Neural progenitor cell (in vitro differentiated cells): ENCODE data around the gene KLHL42. TPM values are rescaled to one million over a fixed set of nuclear protein-coding genes. Genes with fewer than 3 reads are reported as not detected.
"Not testable (repeated sequence)": the region's sequence is repeated elsewhere in the genome, so short reads cannot be mapped to it uniquely, and the experiment has no call there.

Source experiments
- DNase-seq: peaks from one replicate; pipeline ENCODE4 v3.0.0-alpha.2; 2016; ENCODE audit warnings: low spot score
- H2AFZ ChIP-seq: fragments of 200-600 bp; sonication (generic); replicated peaks from 2 replicates; pipeline ENCODE4 v1.6.1; 2016; ENCODE audit warnings: antibody characterized with exemption
- H3F3A ChIP-seq: fragments of 200-600 bp; sonication (generic); 2 replicates; pipeline ENCODE4 v1.6.1; 2016; ENCODE audit warnings: antibody characterized with exemption, low read depth
- H3K27ac ChIP-seq: fragments of 200-600 bp; sonication (generic); 2 replicates; pipeline ENCODE4 v1.5.1; 2016; ENCODE audit warnings: mild to moderate bottlenecking
- H3K27me3 ChIP-seq: fragments of 200-600 bp; sonication (generic); 2 replicates; pipeline ENCODE4 v1.6.1; 2016; ENCODE audit warnings: mild to moderate bottlenecking, moderate library complexity
- H3K36me3 ChIP-seq: fragments of 200-600 bp; sonication (generic); 2 replicates; pipeline ENCODE4 v1.5.1; 2016
- H3K4me1 ChIP-seq: fragments of 200-600 bp; sonication (generic); 2 replicates; pipeline ENCODE4 v1.6.1; 2016; ENCODE audit warnings: mixed run types
- H3K4me2 ChIP-seq: fragments of 200-600 bp; sonication (generic); 2 replicates; pipeline ENCODE4 v1.6.1; 2016
- H3K4me3 ChIP-seq: fragments of 200-600 bp; sonication (generic); 2 replicates; pipeline ENCODE4 v1.5.1; 2016
- H3K79me2 ChIP-seq: fragments of 200-600 bp; sonication (generic); 2 replicates; pipeline ENCODE4 v1.6.1; 2016; ENCODE audit warnings: low read depth
- H3K9ac ChIP-seq: fragments of 200-600 bp; sonication (generic); 2 replicates; pipeline ENCODE4 v1.6.1; 2016
- H3K9me3 ChIP-seq: fragments of 200-600 bp; sonication (generic); 2 replicates; pipeline ENCODE4 v1.5.1; 2016; ENCODE audit warnings: low read depth
- H4K20me1 ChIP-seq: fragments of 200-600 bp; sonication (generic); 2 replicates; pipeline ENCODE4 v1.6.1; 2016; ENCODE audit warnings: low read depth
- H3K27ac Mint-ChIP-seq: 3 replicates; pipeline ENCODE4 v1.8.0; 2021; ENCODE audit warnings: mixed read lengths
- H3K27me3 Mint-ChIP-seq: 2 replicates; pipeline ENCODE4 v1.8.0; 2022; ENCODE audit warnings: low read depth, mild to moderate bottlenecking, inconsistent platforms, moderate library complexity, mixed read lengths; ENCODE audit not compliant: insufficient read depth
- H3K36me3 Mint-ChIP-seq: 3 replicates; pipeline ENCODE4 v1.8.0; 2021; ENCODE audit warnings: mixed read lengths
- H3K4me1 Mint-ChIP-seq: 3 replicates; pipeline ENCODE4 v1.8.0; 2021; ENCODE audit warnings: mixed read lengths
- H3K4me3 Mint-ChIP-seq: 3 replicates; pipeline ENCODE4 v1.8.0; 2021; ENCODE audit warnings: mild to moderate bottlenecking, moderate library complexity, mixed read lengths
- H3K9me3 Mint-ChIP-seq: 3 replicates; pipeline ENCODE4 v1.8.0; 2020; ENCODE audit warnings: mixed read lengths
- CTCF ChIP-seq: fragments of 200-600 bp; sonication (generic); IDR thresholded peaks from 2 replicates; pipeline ENCODE4 v1.5.1; 2017; ENCODE audit warnings: antibody characterized with exemption, mild to moderate bottlenecking
- EZH2 ChIP-seq: fragments of 200-600 bp; sonication (generic); IDR thresholded peaks from 2 replicates; pipeline ENCODE4 v1.6.1; 2017; ENCODE audit warnings: antibody characterized with exemption, mild to moderate bottlenecking, moderate library complexity
- EZH2phosphoT487 ChIP-seq: fragments of 200-600 bp; sonication (generic); IDR thresholded peaks from 2 replicates; pipeline ENCODE4 v1.6.1; 2017; ENCODE audit warnings: antibody characterized with exemption
- total RNA-seq: library from RNA; depleted of rRNA; stranded (reverse); fragments of >200 nt; gene quantifications from 2 replicates; pipeline ENCODE4 v1.2.3, GENCODE V29; 2015; ENCODE audit warnings: low replicate concordance

Gene KLHL42
- total RNA-seq, 1 donor from 2014 or later = 21.6 TPM

GRCh38 chr12:27841392-27841882, 61.4 kb downstream of the KLHL42 start:
- no peak for TF ChIP-seq EZH2phosphoT487
- Mint-ChIP-seq H3K9me3 (peaks cover 2% of the 10 kb centered on the region), H3K27ac (no peak overlapping the region), H3K4me3 (no peak overlapping the region), H3K27me3 (peaks cover 5% of the 10 kb centered on the region), H3K4me1 (peaks cover 8% of the 10 kb centered on the region), H3K36me3 (no peaks in the 10 kb centered on the region)
- Histone ChIP-seq H3K79me2 (no peaks in the 10 kb centered on the region), H3K4me2 (no peak overlapping the region), H3K27me3 (no peaks in the 10 kb centered on the region), H3K9ac (no peak overlapping the region), H3K9me3 (no peaks in the 10 kb centered on the region), H3K4me3 (no peak overlapping the region), H3F3A (no peaks in the 10 kb centered on the region), H3K27ac (no peak overlapping the region), H3K36me3 (no peaks in the 10 kb centered on the region), H4K20me1 (no peaks in the 10 kb centered on the region), H3K4me1 (peaks cover 10% of the 10 kb centered on the region), H2AFZ (no peak overlapping the region)
- no peak for DNase-seq

GRCh38 chr12:27843714-27844245, 63.7 kb downstream of the KLHL42 start:
- Histone ChIP-seq H3K27me3 (no peaks in the 10 kb centered on the region), H2AFZ (no peak overlapping the region), H3K79me2 (no peaks in the 10 kb centered on the region), H3K4me3 (no peak overlapping the region), H3K4me2 (no peak overlapping the region), H3F3A (no peaks in the 10 kb centered on the region), H3K9me3 (no peaks in the 10 kb centered on the region), H3K36me3 (no peaks in the 10 kb centered on the region), H3K9ac (no peak overlapping the region), H3K4me1 (peaks cover 4% of the 10 kb centered on the region), H3K27ac (no peak overlapping the region), H4K20me1 (no peaks in the 10 kb centered on the region)
- DNase-seq = peak; percentile 12
- Mint-ChIP-seq H3K27me3 (peaks cover 3% of the 10 kb centered on the region), H3K9me3 (peaks cover 8% of the 10 kb centered on the region), H3K27ac (no peak overlapping the region), H3K4me1 (peaks cover 6% of the 10 kb centered on the region), H3K4me3 (no peak overlapping the region), H3K36me3 (no peaks in the 10 kb centered on the region)
- no peak for TF ChIP-seq EZH2
- no peak for TF ChIP-seq EZH2phosphoT487
- no peak for TF ChIP-seq CTCF

- Mint-ChIP-seq H3K27me3 (peaks cover 3% of the 10 kb centered on the region), H3K36me3 (no peaks in the 10 kb centered on the region), H3K4me1 (peaks cover 5% of the 10 kb centered on the region), H3K4me3 (no peak overlapping the region), H3K27ac (no peak overlapping the region), H3K9me3 (peaks cover 8% of the 10 kb centered on the region)
- Histone ChIP-seq H4K20me1 (no peaks in the 10 kb centered on the region), H3K4me3 (no peak overlapping the region), H3K27ac (no peak overlapping the region), H3F3A (no peaks in the 10 kb centered on the region), H3K27me3 (no peaks in the 10 kb centered on the region), H3K36me3 (no peaks in the 10 kb centered on the region), H3K4me1 (no peaks in the 10 kb centered on the region), H2AFZ (no peak overlapping the region), H3K79me2 (no peaks in the 10 kb centered on the region), H3K9me3 (no peaks in the 10 kb centered on the region), H3K4me2 (no peak overlapping the region), H3K9ac (no peak overlapping the region)
- DNase-seq = no peak
- no peak for TF ChIP-seq EZH2
- no peak for TF ChIP-seq CTCF
- no peak for TF ChIP-seq EZH2phosphoT487
Measured at GRCh38 chr12:27844366-27845090, 64.5 kb downstream of the KLHL42 start.

- H3K4me2 ChIP-seq = no peak overlapping the region
Measured at GRCh38 chr12:27845187-27845586, 65.2 kb downstream of the KLHL42 start.

GRCh38 chr12:27845706-27846105, 65.7 kb downstream of the KLHL42 start:
- not testable (repeated sequence) for H3K4me3 ChIP-seq, H2AFZ ChIP-seq, H3K9me3 Mint-ChIP-seq, H3F3A ChIP-seq, H3K27ac Mint-ChIP-seq, H4K20me1 ChIP-seq, H3K27ac ChIP-seq, H3K4me2 ChIP-seq, H3K9ac ChIP-seq, H3K9me3 ChIP-seq, H3K27me3 ChIP-seq, H3K36me3 Mint-ChIP-seq, H3K36me3 ChIP-seq, H3K27me3 Mint-ChIP-seq, H3K4me1 ChIP-seq, DNase-seq, H3K4me3 Mint-ChIP-seq, H3K4me1 Mint-ChIP-seq, H3K79me2 ChIP-seq

More at GRCh38 chr12:27845187-27845586, 65.2 kb downstream of the KLHL42 start:
- Mint-ChIP-seq H3K27me3 (no peaks in the 10 kb centered on the region), H3K36me3 (no peaks in the 10 kb centered on the region), H3K9me3 (peaks cover 8% of the 10 kb centered on the region), H3K4me3 (no peak overlapping the region), H3K4me1 (peaks cover 5% of the 10 kb centered on the region), H3K27ac (no peak overlapping the region)
- H3K4me1 ChIP-seq = no peaks in the 10 kb centered on the region
- H3K79me2 ChIP-seq = no peaks in the 10 kb centered on the region
- H4K20me1 ChIP-seq = no peaks in the 10 kb centered on the region
- no peaks in the 10 kb centered on the region for H3K9me3 ChIP-seq
- H3F3A ChIP-seq = no peaks in the 10 kb centered on the region
- H3K4me3 ChIP-seq = no peak overlapping the region
- no peak overlapping the region for H3K27ac ChIP-seq
- DNase-seq = no peak
- H3K27me3 ChIP-seq = no peaks in the 10 kb centered on the region
- TF ChIP-seq CTCF (no peak), EZH2phosphoT487 (no peak), EZH2 (no peak)
- no peak overlapping the region for H3K9ac ChIP-seq
- H3K36me3 ChIP-seq = no peaks in the 10 kb centered on the region
- no peak overlapping the region for H2AFZ ChIP-seq
